Natural killer cell (primary cell): Measurements from ENCODE around the gene TMEM33. TPM values are rescaled to one million over a fixed set of nuclear protein-coding genes. Genes with fewer than 3 reads are reported as not detected.
A peak's percentile ranks its signal among the peaks of the same experiment; 100 is the strongest.

Source experiments
- ATAC-seq, 3 donors: fragments of 150-1000 bp in 2 of 3; fragments of 200-7000 bp in 1 of 3; cut with Tn5 transposase; 1 replicate in 1 of 3; 2 replicates in 2 of 3; pipeline ENCODE4 v1.10.0; 2021; ENCODE audit warnings: mild to moderate bottlenecking in 2 of 3, moderate library complexity in 2 of 3
- DNase-seq, 2 donors: peaks; one replicate each; pipeline versions ENCODE4 v3.0.0 to v3.0.0-alpha.2; 2013 to 2021; ENCODE audit warnings: mixed read lengths in 1 of 2
- H3K27ac ChIP-seq: one replicate; pipeline ENCODE4 v1.5.1; 2013; ENCODE audit warnings: mild to moderate bottlenecking, low read length
- H3K27me3 ChIP-seq: one replicate; pipeline ENCODE4 v1.6.1; 2013; ENCODE audit warnings: low read length; ENCODE audit not compliant: control insufficient read depth, insufficient read depth
- H3K36me3 ChIP-seq: one replicate; pipeline ENCODE4 v1.6.1; 2013; ENCODE audit warnings: low read length; ENCODE audit not compliant: control insufficient read depth, insufficient read depth
- H3K4me1 ChIP-seq: one replicate; pipeline ENCODE4 v1.6.1; 2013; ENCODE audit warnings: low read length; ENCODE audit not compliant: control insufficient read depth, insufficient read depth
- H3K4me3 ChIP-seq: one replicate; pipeline ENCODE4 v1.5.1; 2013; ENCODE audit warnings: low read length
- H3K9me3 ChIP-seq: one replicate; pipeline ENCODE4 v1.6.1; 2013; ENCODE audit warnings: low read length; ENCODE audit not compliant: control insufficient read depth, insufficient read depth
- H3K27ac Mint-ChIP-seq, 2 donors: one replicate each; pipeline ENCODE4 v1.8.0; 2022; ENCODE audit warnings: mild to moderate bottlenecking in 2 of 2, mixed read lengths in 2 of 2, moderate library complexity in 1 of 2
- H3K27me3 Mint-ChIP-seq, 2 donors: one replicate each; pipeline ENCODE4 v1.8.0; 2022; ENCODE audit warnings: low read depth in 2 of 2, mixed read lengths in 2 of 2
- H3K36me3 Mint-ChIP-seq: one replicate; pipeline ENCODE4 v1.8.0; 2022; ENCODE audit warnings: mixed read lengths
- H3K4me1 Mint-ChIP-seq, 2 donors: one replicate each; pipeline ENCODE4 v1.8.0; 2022; ENCODE audit warnings: mixed read lengths in 2 of 2
- H3K4me3 Mint-ChIP-seq: one replicate; pipeline ENCODE4 v1.8.0; 2022; ENCODE audit warnings: mild to moderate bottlenecking, moderate library complexity, mixed read lengths
- H3K9me3 Mint-ChIP-seq, 2 donors: one replicate each; pipeline ENCODE4 v1.8.0; 2022; ENCODE audit warnings: mixed read lengths in 2 of 2
- WGBS: methylation state at CpG from one replicate; pipeline ENCODE4 v1.1.7; 2013; ENCODE audit warnings: missing lambda C conversion rate; ENCODE audit not compliant: insufficient coverage; 5-methylcytosine and 5-hydroxymethylcytosine counted together
- intact Hi-C: fragments of 100-400 bp; cut with micrococcal nuclease; formaldehyde crosslinking; loops from one replicate; pipeline ENCODE4 v1.14.2; 2022
- total RNA-seq, 4 donors: library from RNA; stranded (reverse); fragments of 120-200 nt in 1 of 4; gene quantifications; one replicate each; pipeline versions ENCODE4 v1.2.3 to v1.2.4, GENCODE V29; 2013 to 2022
- TF ChIP-seq, protein P1 (sequence below): fragments of 200-600 bp; IDR thresholded peaks from one replicate; pipeline ENCODE4 v1.8.0; 2022; ENCODE audit warnings: antibody characterized with exemption

TMEM33 gene
- total RNA-seq, 3 donors from 2014 or later (not counting 1 experiment from before 2014, with no cell fraction given), result 30.3 to 37.4 (median 33.5) TPM

DNA sequence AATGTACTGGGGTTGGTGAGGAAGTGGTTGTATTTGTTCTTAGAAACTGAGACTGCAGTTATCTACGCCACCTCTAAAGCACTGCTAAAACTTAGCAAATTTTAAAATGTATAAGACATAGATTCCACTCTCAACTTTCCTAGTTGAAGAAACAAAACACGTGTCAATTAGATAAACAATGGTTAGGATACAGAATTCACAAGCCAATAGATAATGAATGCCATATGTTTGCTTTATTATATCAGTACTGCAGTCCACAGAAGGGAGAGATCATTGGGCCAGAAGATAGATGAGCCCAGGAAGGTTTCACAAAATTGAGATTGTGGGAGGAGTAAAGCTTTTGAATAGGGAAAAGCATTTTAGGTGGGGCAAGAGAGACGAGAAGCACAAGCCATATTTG lies 14.3 kb downstream of the TMEM33 start:
- no peaks in the 10 kb centered on the region for H3K9me3 Mint-ChIP-seq
- no peaks in the 10 kb centered on the region for H3K4me1 ChIP-seq
- intact Hi-C loops, result no loop called here
- no peak overlapping the region for H3K4me3 Mint-ChIP-seq
- no peaks in the 10 kb centered on the region for H3K27me3 ChIP-seq
- H3K27me3 Mint-ChIP-seq, result no peaks in the 10 kb centered on the region
- H3K27ac Mint-ChIP-seq, result no peak overlapping the region
- 82% methylated on average over 1 of the region's 3 CpGs for WGBS
- peaks cover 11 to 12% of the 10 kb centered on the region in 2 donors for H3K4me1 Mint-ChIP-seq
- no peak overlapping the region for H3K4me3 ChIP-seq
- DNase-seq, result no peak
- peaks cover 18% of the 10 kb centered on the region for H3K36me3 Mint-ChIP-seq
- H3K9me3 ChIP-seq, result no peaks in the 10 kb centered on the region
- ATAC-seq, result no peak
- H3K27ac ChIP-seq, result no peak overlapping the region
- H3K36me3 ChIP-seq, result peaks cover 53% of the 10 kb centered on the region
- TF ChIP-seq, protein P1, sequence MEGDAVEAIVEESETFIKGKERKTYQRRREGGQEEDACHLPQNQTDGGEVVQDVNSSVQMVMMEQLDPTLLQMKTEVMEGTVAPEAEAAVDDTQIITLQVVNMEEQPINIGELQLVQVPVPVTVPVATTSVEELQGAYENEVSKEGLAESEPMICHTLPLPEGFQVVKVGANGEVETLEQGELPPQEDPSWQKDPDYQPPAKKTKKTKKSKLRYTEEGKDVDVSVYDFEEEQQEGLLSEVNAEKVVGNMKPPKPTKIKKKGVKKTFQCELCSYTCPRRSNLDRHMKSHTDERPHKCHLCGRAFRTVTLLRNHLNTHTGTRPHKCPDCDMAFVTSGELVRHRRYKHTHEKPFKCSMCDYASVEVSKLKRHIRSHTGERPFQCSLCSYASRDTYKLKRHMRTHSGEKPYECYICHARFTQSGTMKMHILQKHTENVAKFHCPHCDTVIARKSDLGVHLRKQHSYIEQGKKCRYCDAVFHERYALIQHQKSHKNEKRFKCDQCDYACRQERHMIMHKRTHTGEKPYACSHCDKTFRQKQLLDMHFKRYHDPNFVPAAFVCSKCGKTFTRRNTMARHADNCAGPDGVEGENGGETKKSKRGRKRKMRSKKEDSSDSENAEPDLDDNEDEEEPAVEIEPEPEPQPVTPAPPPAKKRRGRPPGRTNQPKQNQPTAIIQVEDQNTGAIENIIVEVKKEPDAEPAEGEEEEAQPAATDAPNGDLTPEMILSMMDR, result no peak

DNA sequence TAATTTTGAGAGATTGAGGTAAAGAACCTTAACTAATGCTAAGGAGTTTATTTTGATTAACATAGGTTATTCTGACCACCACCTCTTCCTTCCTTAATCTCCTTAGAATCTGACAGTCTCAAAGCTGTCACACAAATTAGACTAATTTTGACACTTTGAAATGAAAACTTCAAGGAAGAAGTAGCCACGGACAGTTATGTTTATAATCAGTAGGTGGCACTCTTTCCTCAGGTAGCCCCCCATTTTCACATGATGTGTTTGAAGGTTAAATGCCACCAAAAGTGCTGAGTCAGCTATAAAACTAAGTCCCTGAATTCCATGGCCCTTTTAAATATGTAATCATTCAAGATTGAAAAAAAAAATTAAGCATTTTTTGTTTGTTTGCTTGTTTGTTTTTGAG lies 22.4 kb downstream of the TMEM33 start:
- 0% methylated on average over 1 of the region's 1 CpG for WGBS
- no peak overlapping the region for H3K27ac Mint-ChIP-seq
- intact Hi-C loops, result no loop called here
- peaks cover 8% of the 10 kb centered on the region for H3K36me3 Mint-ChIP-seq
- H3K4me1 Mint-ChIP-seq, result no peaks in the 10 kb centered on the region
- H3K27me3 Mint-ChIP-seq, result no peaks in the 10 kb centered on the region
- no peak overlapping the region for H3K27ac ChIP-seq
- ATAC-seq, result peak in 1 of 3 donors; percentile 36
- peaks cover 22% of the 10 kb centered on the region for H3K36me3 ChIP-seq
- H3K9me3 Mint-ChIP-seq, result no peaks in the 10 kb centered on the region
- TF ChIP-seq, protein P1, result peak; percentile 24
- no peak overlapping the region for H3K4me3 ChIP-seq
- no peaks in the 10 kb centered on the region for H3K9me3 ChIP-seq
- H3K4me3 Mint-ChIP-seq, result no peak overlapping the region
- no peaks in the 10 kb centered on the region for H3K4me1 ChIP-seq
- DNase-seq, result peak in 1 of 2 donors; percentile 58
- H3K27me3 ChIP-seq, result no peaks in the 10 kb centered on the region

DNA sequence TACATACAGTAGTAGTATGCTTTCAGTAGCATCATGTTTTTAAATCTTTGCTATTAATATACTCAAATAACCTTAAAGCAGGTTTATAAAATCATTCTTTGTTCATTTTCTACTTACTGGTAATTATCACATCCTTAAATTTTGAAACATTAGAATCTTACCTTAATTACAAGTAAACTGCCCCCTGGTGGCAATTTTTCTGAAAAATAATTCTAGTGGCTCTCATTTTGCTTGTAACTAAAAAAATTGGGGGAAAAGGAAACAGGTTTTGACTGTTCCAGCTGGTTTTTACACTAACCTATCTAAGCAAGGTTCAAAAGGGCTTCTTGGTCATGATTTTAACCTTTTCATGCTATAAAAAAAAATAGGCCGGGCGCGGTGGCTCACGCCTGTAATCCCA lies 27.9 kb downstream of the TMEM33 start:
- H3K27ac ChIP-seq, result no peak overlapping the region
- no peak for ATAC-seq
- Mint-ChIP-seq H3K9me3 (peaks cover 0 to under 1% of the 10 kb centered on the region in 2 donors), H3K36me3 (peaks cover 4% of the 10 kb centered on the region), H3K27me3 (no peaks in the 10 kb centered on the region), H3K4me3 (no peak overlapping the region), H3K4me1 (no peaks in the 10 kb centered on the region), H3K27ac (no peak overlapping the region)
- no peaks in the 10 kb centered on the region for H3K36me3 ChIP-seq
- intact Hi-C loops, result no loop called here
- DNase-seq, result peak in 1 of 2 donors; percentile 43
- no peak overlapping the region for H3K4me3 ChIP-seq
- TF ChIP-seq, protein P1, result peak; percentile 47
- H3K4me1 ChIP-seq, result no peaks in the 10 kb centered on the region
- WGBS, result no CpG with 5 or more reads among the region's 4 CpGs
- no peaks in the 10 kb centered on the region for H3K27me3 ChIP-seq
- no peaks in the 10 kb centered on the region for H3K9me3 ChIP-seq

DNA sequence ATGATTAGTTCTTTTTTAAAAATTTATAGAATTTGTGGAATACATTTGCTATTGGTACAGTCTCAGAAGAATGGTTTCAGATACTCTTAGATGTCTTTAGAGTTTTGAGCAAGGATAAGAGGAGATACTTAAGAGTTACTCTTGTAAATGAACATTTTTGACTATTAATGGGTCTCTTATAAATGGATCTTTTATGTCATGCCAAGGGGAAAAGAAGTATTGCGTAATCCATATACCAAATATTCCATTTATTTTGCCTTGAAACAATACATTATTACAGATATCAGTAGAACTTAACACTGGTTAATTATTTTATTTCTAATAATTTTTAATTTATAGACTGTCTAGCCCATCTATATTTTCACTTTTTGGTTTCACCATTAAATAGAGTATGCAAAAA lies 29.2 kb downstream of the TMEM33 start:
- intact Hi-C loops, result no loop called here
- Histone ChIP-seq H3K9me3 (peaks cover 9% of the 10 kb centered on the region), H3K4me3 (no peak overlapping the region), H3K27ac (no peak overlapping the region), H3K4me1 (no peaks in the 10 kb centered on the region), H3K27me3 (no peaks in the 10 kb centered on the region), H3K36me3 (no peaks in the 10 kb centered on the region)
- DNase-seq (no peak), ATAC-seq (no peak)
- peaks cover 9% of the 10 kb centered on the region for H3K36me3 Mint-ChIP-seq
- peaks cover 0 to 4% of the 10 kb centered on the region in 2 donors for H3K9me3 Mint-ChIP-seq
- no CpG with 5 or more reads among the region's 1 CpG for WGBS
- TF ChIP-seq, protein P1, result no peak
- no peak overlapping the region for H3K27ac Mint-ChIP-seq
- H3K4me3 Mint-ChIP-seq, result no peak overlapping the region
- H3K27me3 Mint-ChIP-seq, result no peaks in the 10 kb centered on the region
- H3K4me1 Mint-ChIP-seq, result no peaks in the 10 kb centered on the region
